ENCODE data around the gene RAB31.

DNA sequence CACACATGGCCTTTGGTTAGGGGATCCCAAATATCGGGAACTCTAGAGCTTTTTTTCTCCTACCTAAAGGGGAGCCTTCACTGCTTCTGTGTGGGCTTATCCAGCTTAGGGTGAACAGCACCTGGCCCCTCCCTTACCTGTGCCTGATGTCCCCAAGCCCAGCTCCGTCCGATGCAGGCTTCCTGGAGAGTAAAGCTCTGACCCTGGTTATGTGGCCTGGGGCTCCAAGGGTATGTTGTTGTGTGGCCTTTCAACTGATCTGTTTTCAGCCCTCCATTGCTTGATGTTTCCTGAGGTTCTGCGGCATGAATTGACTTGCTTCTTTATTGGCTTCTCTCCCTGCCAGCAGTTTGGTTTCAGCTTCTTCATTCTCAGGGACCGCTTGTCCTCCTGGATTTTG, 66.0 kb downstream of the RAB31 start:
- TF ChIP-seq POLR2A (IDR thresholded peaks at IDR 0.05): no peak
- TF ChIP-seq, protein P1, sequence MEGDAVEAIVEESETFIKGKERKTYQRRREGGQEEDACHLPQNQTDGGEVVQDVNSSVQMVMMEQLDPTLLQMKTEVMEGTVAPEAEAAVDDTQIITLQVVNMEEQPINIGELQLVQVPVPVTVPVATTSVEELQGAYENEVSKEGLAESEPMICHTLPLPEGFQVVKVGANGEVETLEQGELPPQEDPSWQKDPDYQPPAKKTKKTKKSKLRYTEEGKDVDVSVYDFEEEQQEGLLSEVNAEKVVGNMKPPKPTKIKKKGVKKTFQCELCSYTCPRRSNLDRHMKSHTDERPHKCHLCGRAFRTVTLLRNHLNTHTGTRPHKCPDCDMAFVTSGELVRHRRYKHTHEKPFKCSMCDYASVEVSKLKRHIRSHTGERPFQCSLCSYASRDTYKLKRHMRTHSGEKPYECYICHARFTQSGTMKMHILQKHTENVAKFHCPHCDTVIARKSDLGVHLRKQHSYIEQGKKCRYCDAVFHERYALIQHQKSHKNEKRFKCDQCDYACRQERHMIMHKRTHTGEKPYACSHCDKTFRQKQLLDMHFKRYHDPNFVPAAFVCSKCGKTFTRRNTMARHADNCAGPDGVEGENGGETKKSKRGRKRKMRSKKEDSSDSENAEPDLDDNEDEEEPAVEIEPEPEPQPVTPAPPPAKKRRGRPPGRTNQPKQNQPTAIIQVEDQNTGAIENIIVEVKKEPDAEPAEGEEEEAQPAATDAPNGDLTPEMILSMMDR (IDR thresholded peaks at IDR 0.05): no peak

All from uterus (tissue), 2 donors.